Measurements from ENCODE around the gene C1orf94. TPM values are rescaled to one million over a fixed set of nuclear protein-coding genes. Genes with fewer than 3 reads are reported as not detected.

The C1orf94 gene
- polyA plus RNA-seq, 1 of the 3 experiments (the other 2 are of a cell fraction) = not detected

DNA sequence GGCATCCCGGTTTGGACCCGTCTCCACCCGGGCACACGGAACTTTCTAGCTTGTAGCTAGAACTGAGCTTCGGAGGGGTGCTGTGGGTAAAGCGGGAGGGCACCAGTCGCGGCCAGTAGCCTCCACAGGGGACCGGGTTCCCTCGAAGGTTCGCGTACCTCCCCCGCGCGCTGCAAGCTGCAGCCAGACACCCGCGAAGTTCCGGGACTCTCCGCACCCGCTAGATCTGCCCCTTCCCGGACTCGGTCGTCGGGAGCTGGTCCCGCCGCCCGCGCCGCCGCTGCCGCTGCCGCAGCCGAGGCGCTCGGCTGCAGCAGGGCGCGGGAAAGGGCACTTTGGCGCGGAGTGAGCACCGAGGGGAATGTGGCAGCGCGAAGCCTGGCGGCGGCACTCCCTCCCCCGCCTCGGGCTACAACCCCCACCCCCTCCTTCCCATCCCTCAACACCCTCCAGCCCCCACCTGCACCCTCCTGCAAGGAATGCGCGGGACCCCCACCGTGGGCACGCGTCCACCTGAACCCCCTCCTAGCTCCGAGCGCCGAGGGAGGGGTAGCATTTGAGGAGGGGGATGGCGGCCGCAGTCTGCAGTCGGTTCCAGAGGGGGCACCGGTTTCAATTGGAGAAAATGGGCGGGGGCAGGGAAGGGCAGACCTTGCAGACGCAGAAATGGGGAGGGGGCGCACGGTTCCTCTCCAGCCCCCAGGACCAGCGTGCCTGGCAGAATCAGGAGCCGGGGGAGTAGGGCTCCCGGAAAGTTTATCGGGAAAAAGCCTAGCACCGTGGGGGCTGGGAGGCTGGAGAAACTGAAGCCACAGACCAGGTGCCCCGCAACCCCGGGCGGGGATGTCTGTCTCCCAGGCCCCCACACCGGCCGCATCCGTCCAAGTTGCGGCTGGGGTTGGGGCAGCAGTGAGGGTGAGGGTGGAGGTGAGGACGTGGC lies 12.6 kb upstream of the C1orf94 start:
- no peaks in the 10 kb centered on the region for H3F3A ChIP-seq (replicated peaks; ENCODE audit: insufficient read depth)
- CTCF ChIA-PET = interaction anchor here (0.6 to 4.2 kb wide), 94 partner anchors 8 to 622 kb away, joined by 3 to 111 read pairs (median 4); no protein-coding TSS in a partner anchor
- peaks cover 0 to 15% of the 10 kb centered on the region in 2 experiments; a peak in 1 of 4 replicates for H3K4me1 ChIP-seq (ENCODE audit: control insufficient read depth in 1 of 2, insufficient read depth in 2 of 2, low read depth in 1 of 2, low read length in 1 of 2)
- H2AFZ ChIP-seq (ENCODE audit: low read depth) = no peak overlapping the region
- no peak overlapping the region for H3K27ac ChIP-seq (ENCODE audit: low read depth in 2 of 2, low read length in 1 of 2)
- peak; percentile 64 for DNase-seq
- H4K20me1 ChIP-seq (ENCODE audit: insufficient read depth) = no peaks in the 10 kb centered on the region
- H3K9me2 ChIP-seq = no peaks in the 10 kb centered on the region
- POLR2A ChIA-PET = interaction anchor here (1.2 kb wide), 1 partner anchor 345 kb away, joined by 3 read pairs; no protein-coding TSS in a partner anchor
- WGBS (ENCODE audit: low lambda C conversion rate) = 3% methylated on average over 33 of the region's 75 CpGs
- no peaks in the 10 kb centered on the region for H3K9me3 ChIP-seq
- TF ChIP-seq EZH2phosphoT487 (IDR thresholded peaks at IDR 0.05; ENCODE audit: borderline replicate concordance, low read depth) (no peak), ELF1 (IDR thresholded peaks at IDR 0.05) (no peak), MEF2A (IDR thresholded peaks at IDR 0.05; ENCODE audit: borderline replicate concordance, low read depth) (no peak), NRF1 (IDR thresholded peaks at IDR 0.05; ENCODE audit: low read depth, low read length) (no peak), REST (IDR thresholded peaks at IDR 0.05; ENCODE audit: low read depth, low read length) (no peak), FOSL2 (IDR thresholded peaks at IDR 0.05; ENCODE audit: borderline replicate concordance, low read depth) (no peak), POLR2AphosphoS5 (IDR thresholded peaks at IDR 0.05; ENCODE audit: low read depth, low read length) (no peak)
- TF ChIP-seq, protein P1, sequence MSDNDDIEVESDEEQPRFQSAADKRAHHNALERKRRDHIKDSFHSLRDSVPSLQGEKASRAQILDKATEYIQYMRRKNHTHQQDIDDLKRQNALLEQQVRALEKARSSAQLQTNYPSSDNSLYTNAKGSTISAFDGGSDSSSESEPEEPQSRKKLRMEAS (IDR thresholded peaks at IDR 0.05; ENCODE audit: low read depth) = no peak
- TF ChIP-seq, protein P2, sequence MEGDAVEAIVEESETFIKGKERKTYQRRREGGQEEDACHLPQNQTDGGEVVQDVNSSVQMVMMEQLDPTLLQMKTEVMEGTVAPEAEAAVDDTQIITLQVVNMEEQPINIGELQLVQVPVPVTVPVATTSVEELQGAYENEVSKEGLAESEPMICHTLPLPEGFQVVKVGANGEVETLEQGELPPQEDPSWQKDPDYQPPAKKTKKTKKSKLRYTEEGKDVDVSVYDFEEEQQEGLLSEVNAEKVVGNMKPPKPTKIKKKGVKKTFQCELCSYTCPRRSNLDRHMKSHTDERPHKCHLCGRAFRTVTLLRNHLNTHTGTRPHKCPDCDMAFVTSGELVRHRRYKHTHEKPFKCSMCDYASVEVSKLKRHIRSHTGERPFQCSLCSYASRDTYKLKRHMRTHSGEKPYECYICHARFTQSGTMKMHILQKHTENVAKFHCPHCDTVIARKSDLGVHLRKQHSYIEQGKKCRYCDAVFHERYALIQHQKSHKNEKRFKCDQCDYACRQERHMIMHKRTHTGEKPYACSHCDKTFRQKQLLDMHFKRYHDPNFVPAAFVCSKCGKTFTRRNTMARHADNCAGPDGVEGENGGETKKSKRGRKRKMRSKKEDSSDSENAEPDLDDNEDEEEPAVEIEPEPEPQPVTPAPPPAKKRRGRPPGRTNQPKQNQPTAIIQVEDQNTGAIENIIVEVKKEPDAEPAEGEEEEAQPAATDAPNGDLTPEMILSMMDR (IDR thresholded peaks at IDR 0.05) = no peak
- H3K36me3 ChIP-seq (replicated peaks in 1 of 2; ENCODE audit: control insufficient read depth in 1 of 2, insufficient read depth in 2 of 2, low read length in 1 of 2) = no peaks in the 10 kb centered on the region
- H3K4me2 ChIP-seq = peak overlapping the region; percentile 82
- peak overlapping the region; percentile 40 to 53 for H3K4me3 ChIP-seq (ENCODE audit: low read depth in 2 of 2, low read length in 1 of 2)
- no peaks in the 10 kb centered on the region for H3K27me3 ChIP-seq (ENCODE audit: insufficient read depth)
- no peak overlapping the region for H3K9ac ChIP-seq
- H3K79me2 ChIP-seq (ENCODE audit: insufficient read depth) = no peaks in the 10 kb centered on the region
